ENCODE results near the gene TIGD1.

GRCh38 chr2:232502911-232503808 is 47.2 kb downstream of the TIGD1 start:
- TF ChIP-seq CTCF (IDR thresholded peaks at IDR 0.05 in 2 of 3, conservative IDR thresholded peaks at IDR 0.05 in 1 of 3; ENCODE audit: borderline replicate concordance in 1 of 3, insufficient read depth in 1 of 3, low read depth in 2 of 3, low read length in 2 of 3) (no peak), REST (IDR thresholded peaks at IDR 0.05; ENCODE audit: low read depth) (no peak), MAX (IDR thresholded peaks at IDR 0.05) (no peak), EGR1 (IDR thresholded peaks at IDR 0.05; ENCODE audit: low read depth) (no peak), SIN3A (IDR thresholded peaks at IDR 0.05; ENCODE audit: low read depth) (no peak), ZBTB33 (IDR thresholded peaks at IDR 0.05; ENCODE audit: extremely low read depth, insufficient replicate concordance, low read length) (no peak), POLR2AphosphoS5 (IDR thresholded peaks at IDR 0.05; ENCODE audit: low read depth, low read length) (no peak), JUND (IDR thresholded peaks at IDR 0.05) (no peak), YY1 (IDR thresholded peaks at IDR 0.05; ENCODE audit: extremely low read depth, insufficient replicate concordance, low read depth, low read length) (no peak), RAD21 (IDR thresholded peaks at IDR 0.05; ENCODE audit: low read depth) (no peak), POLR2A (IDR thresholded peaks at IDR 0.05; ENCODE audit: borderline replicate concordance, extremely low read depth, insufficient read depth, insufficient read length) (no peak), CEBPB (IDR thresholded peaks at IDR 0.05; ENCODE audit: low read depth) (no peak), ATF3 (IDR thresholded peaks at IDR 0.05) (no peak)
